H9 (cell line): ENCODE measurements around the gene MS4A18. TPM values are rescaled to one million over a fixed set of nuclear protein-coding genes. Genes with fewer than 3 reads are reported as not detected.

ENCODE experiments used
- DNase-seq: peaks from one replicate; pipeline ENCODE4 v3.0.0-alpha.2; 2017
- H2AFZ ChIP-seq: one replicate; pipeline ENCODE4 v1.6.1; 2013; ENCODE audit warnings: mild to moderate bottlenecking, low read length, control low read depth, moderate library complexity
- H2AK5ac ChIP-seq: 2 replicates; pipeline ENCODE4 v1.6.1; 2013; ENCODE audit warnings: low read length, control low read depth, mixed read lengths; ENCODE audit not compliant: insufficient read length
- H2BK120ac ChIP-seq: one replicate; pipeline ENCODE4 v1.6.1; 2013; ENCODE audit warnings: low read depth, mild to moderate bottlenecking, low read length, control low read depth, inconsistent platforms; ENCODE audit not compliant: poor library complexity, severe bottlenecking
- H2BK12ac ChIP-seq: 2 replicates; pipeline ENCODE4 v1.6.1; 2013; ENCODE audit warnings: low read length, control low read depth, mixed read lengths, low read depth; ENCODE audit not compliant: insufficient read length
- H2BK15ac ChIP-seq: 2 replicates; pipeline ENCODE4 v1.6.1; 2013; ENCODE audit warnings: low read depth, low read length, control low read depth
- H2BK20ac ChIP-seq: one replicate; pipeline ENCODE4 v1.6.1; 2013; ENCODE audit warnings: low read depth, mild to moderate bottlenecking, low read length, control low read depth, inconsistent platforms; ENCODE audit not compliant: poor library complexity, severe bottlenecking
- H2BK5ac ChIP-seq: 2 replicates; pipeline ENCODE4 v1.6.1; 2013; ENCODE audit warnings: low read length, control low read depth, mixed read lengths; ENCODE audit not compliant: insufficient read length
- H3K14ac ChIP-seq: 2 replicates; pipeline ENCODE4 v1.6.1; 2013; ENCODE audit warnings: low read length, control low read depth; ENCODE audit not compliant: insufficient read depth
- H3K18ac ChIP-seq: 2 replicates; pipeline ENCODE4 v1.6.1; 2013; ENCODE audit warnings: low read depth, mild to moderate bottlenecking, mixed read lengths, low read length, control low read depth; ENCODE audit not compliant: insufficient read length
- H3K23ac ChIP-seq: 2 replicates; pipeline ENCODE4 v1.6.1; 2013; ENCODE audit warnings: low read length, control low read depth, mixed read lengths, low read depth; ENCODE audit not compliant: insufficient read length
- H3K23me2 ChIP-seq: 2 replicates; pipeline ENCODE4 v1.6.1; 2013; ENCODE audit warnings: low read depth, mild to moderate bottlenecking, mixed read lengths, low read length, control low read depth; ENCODE audit not compliant: insufficient read length, poor library complexity, severe bottlenecking
- H3K27ac ChIP-seq: 2 replicates; pipeline ENCODE4 v1.5.1; 2013; ENCODE audit warnings: low read length, control low read depth, mixed read lengths, low read depth; ENCODE audit not compliant: insufficient read length
- H3K27me3 ChIP-seq: 2 replicates; pipeline ENCODE4 v1.6.1; 2013; ENCODE audit warnings: low read length, control low read depth, inconsistent platforms; ENCODE audit not compliant: insufficient read depth
- H3K4ac ChIP-seq: 2 replicates; pipeline ENCODE4 v1.6.1; 2013; ENCODE audit warnings: low read depth, mild to moderate bottlenecking, control low read depth, inconsistent platforms, low read length, moderate library complexity
- H3K4me1 ChIP-seq: 2 replicates; pipeline ENCODE4 v1.6.1; 2013; ENCODE audit warnings: low read length, control low read depth, inconsistent platforms; ENCODE audit not compliant: insufficient read depth
- H3K4me2 ChIP-seq: 2 replicates; pipeline ENCODE4 v1.6.1; 2013; ENCODE audit warnings: low read length, control low read depth, mixed read lengths; ENCODE audit not compliant: insufficient read length, insufficient read depth
- H3K56ac ChIP-seq: 2 replicates; pipeline ENCODE4 v1.6.1; 2013; ENCODE audit warnings: low read depth, mild to moderate bottlenecking, mixed read lengths, low read length, control low read depth; ENCODE audit not compliant: insufficient read length
- H3K79me1 ChIP-seq: 2 replicates; pipeline ENCODE4 v1.6.1; 2013; ENCODE audit warnings: low read depth, mild to moderate bottlenecking, moderate library complexity, low read length, control low read depth, inconsistent platforms; ENCODE audit not compliant: insufficient read depth, poor library complexity, severe bottlenecking
- H3K79me2 ChIP-seq: 2 replicates; pipeline ENCODE4 v1.6.1; 2013; ENCODE audit warnings: low read length, control low read depth, inconsistent platforms; ENCODE audit not compliant: insufficient read depth
- H3K9ac ChIP-seq: 2 replicates; pipeline ENCODE4 v1.6.1; 2013; ENCODE audit warnings: low read length, control low read depth, mixed read lengths; ENCODE audit not compliant: insufficient read length; ENCODE audit errors: extremely low read depth
- H3K9me3 ChIP-seq: one replicate; pipeline ENCODE4 v1.6.1; 2013; ENCODE audit warnings: low read depth, low read length, inconsistent platforms; ENCODE audit not compliant: control insufficient read depth
- H3T11ph ChIP-seq: one replicate; pipeline ENCODE4 v1.6.1; 2013; ENCODE audit warnings: mild to moderate bottlenecking, low read length, control low read depth, inconsistent platforms
- H4K20me1 ChIP-seq: one replicate; pipeline ENCODE4 v1.6.1; 2013; ENCODE audit not compliant: control insufficient read depth, insufficient read length, insufficient read depth
- H4K5ac ChIP-seq: 2 replicates; pipeline ENCODE4 v1.6.1; 2013; ENCODE audit warnings: low read depth, mild to moderate bottlenecking, mixed read lengths, low read length, control low read depth; ENCODE audit not compliant: insufficient read length
- H4K8ac ChIP-seq: replicated peaks from 2 replicates; pipeline ENCODE4 v1.6.1; 2013; ENCODE audit warnings: low read length, control low read depth, mixed read lengths, low read depth; ENCODE audit not compliant: insufficient read length
- H4K91ac ChIP-seq: 2 replicates; pipeline ENCODE4 v1.6.1; 2013; ENCODE audit warnings: low read depth, mild to moderate bottlenecking, moderate library complexity, mixed read lengths, low read length, control low read depth; ENCODE audit not compliant: insufficient read length
- H3K27ac Mint-ChIP-seq, 3 experiments: 2 replicates in 2 of 3; 3 replicates in 1 of 3; pipeline ENCODE4 v1.8.0; 2020 to 2021; ENCODE audit warnings: mixed read lengths in 3 of 3, mild to moderate bottlenecking in 1 of 3, moderate library complexity in 1 of 3
- H3K27me3 Mint-ChIP-seq: 2 replicates; pipeline ENCODE4 v1.8.0; 2021; ENCODE audit warnings: low read depth, mild to moderate bottlenecking, moderate library complexity, mixed read lengths
- H3K36me3 Mint-ChIP-seq, 3 experiments: 2 replicates in 2 of 3; 3 replicates in 1 of 3; pipeline ENCODE4 v1.8.0; 2020 to 2021; ENCODE audit warnings: low read depth in 3 of 3, mixed read lengths in 3 of 3; ENCODE audit not compliant: insufficient read depth in 1 of 3
- H3K4me1 Mint-ChIP-seq, 2 experiments: 2 replicates each; pipeline ENCODE4 v1.8.0; 2020; ENCODE audit warnings: mixed read lengths in 2 of 2
- H3K4me3 Mint-ChIP-seq, 2 experiments: 2 replicates in 1 of 2; 3 replicates in 1 of 2; pipeline ENCODE4 v1.8.0; 2020 to 2021; ENCODE audit warnings: mild to moderate bottlenecking in 2 of 2, mixed read lengths in 2 of 2, moderate library complexity in 1 of 2
- H3K9me3 Mint-ChIP-seq, 2 experiments: 2 replicates in 1 of 2; 3 replicates in 1 of 2; pipeline ENCODE4 v1.8.0; 2020; ENCODE audit warnings: mild to moderate bottlenecking in 2 of 2, mixed read lengths in 2 of 2, moderate library complexity in 1 of 2
- CTCF ChIP-seq: fragments of 200-600 bp; sonication (generic); conservative IDR thresholded peaks from 3 replicates; pipeline ENCODE4 v1.8.0; 2021; ENCODE audit warnings: antibody characterized with exemption, mild to moderate bottlenecking
- WGBS: extraction: QIAGEN DNeasy Blood & Tissue Kit; methylation state at CpG from one replicate; pipeline ENCODE4 v1.1.7; 2013; ENCODE audit warnings: missing lambda C conversion rate, low lambda C conversion rate, mixed read lengths; ENCODE audit not compliant: insufficient read length; ENCODE audit errors: extremely low coverage; 5-methylcytosine and 5-hydroxymethylcytosine counted together
- total RNA-seq: library from RNA; stranded (reverse); gene quantifications from 2 replicates; pipeline ENCODE4 v1.2.1, GENCODE V29; 2021

Gene MS4A18
- total RNA-seq, 1 experiment from 2014 or later: not detected

- Histone ChIP-seq H2BK12ac (no peak overlapping the region), H3T11ph (no peak overlapping the region), H3K4me1 (no peaks in the 10 kb centered on the region), H3K79me1 (no peaks in the 10 kb centered on the region), H2BK120ac (no peak overlapping the region), H3K9me3 (no peaks in the 10 kb centered on the region), H2AK5ac (no peak overlapping the region), H3K27ac (no peak overlapping the region), H2BK20ac (no peak overlapping the region), H4K91ac (no peak overlapping the region), H3K4me2 (no peak overlapping the region), H3K14ac (no peak overlapping the region), H3K23ac (no peak overlapping the region), H3K56ac (no peak overlapping the region), H3K18ac (no peak overlapping the region), H3K79me2 (no peaks in the 10 kb centered on the region), H3K27me3 (no peaks in the 10 kb centered on the region), H2BK5ac (no peak overlapping the region), H3K4ac (no peak overlapping the region), H4K20me1 (no peaks in the 10 kb centered on the region), H3K23me2 (no peaks in the 10 kb centered on the region), H2BK15ac (no peak overlapping the region), H4K5ac (no peak overlapping the region), H3K9ac (no peak overlapping the region), H4K8ac (no peak overlapping the region), H2AFZ (no peak overlapping the region)
- Mint-ChIP-seq H3K4me3 (no peak overlapping the region), H3K36me3 (no peaks in the 10 kb centered on the region), H3K9me3 (no peaks in the 10 kb centered on the region), H3K27me3 (no peaks in the 10 kb centered on the region), H3K4me1 (peaks cover 8% of the 10 kb centered on the region in 2 experiments), H3K27ac (no peak overlapping the region)
- no peak for DNase-seq
- TF ChIP-seq CTCF: no peak
- WGBS: no CpG with 5 or more reads among the region's 5 CpGs
These were observed 24.6 kb upstream of the MS4A18 start for GRCh38 chr11:60699936-60700335.
